IPS DF 6.9 (cell line): ENCODE measurements around the gene EIF2S2.
"Not testable (repeated sequence)": the region's sequence is repeated elsewhere in the genome, so short reads cannot be mapped to it uniquely, and the experiment has no call there.

Experiments
- DNase-seq: peaks from one replicate; pipeline ENCODE4 v3.0.0-alpha.2; 2013; ENCODE audit warnings: low read depth, low spot score
- H3K27ac ChIP-seq: one replicate; pipeline ENCODE4 v1.5.1; 2013; ENCODE audit warnings: low read length, control low read depth
- H3K27me3 ChIP-seq: 2 replicates; pipeline ENCODE4 v1.6.1; 2013; ENCODE audit warnings: mild to moderate bottlenecking, low read length; ENCODE audit not compliant: control insufficient read depth, insufficient read depth
- H3K36me3 ChIP-seq: 2 replicates; pipeline ENCODE4 v1.6.1; 2013; ENCODE audit warnings: low read length; ENCODE audit not compliant: control insufficient read depth, insufficient read depth
- H3K4me1 ChIP-seq: 2 replicates; pipeline ENCODE4 v1.6.1; 2013; ENCODE audit warnings: low read length; ENCODE audit not compliant: control insufficient read depth, insufficient read depth
- H3K4me3 ChIP-seq: 2 replicates; pipeline ENCODE4 v1.5.1; 2013; ENCODE audit warnings: mild to moderate bottlenecking, low read length
- H3K9me3 ChIP-seq: 2 replicates; pipeline ENCODE4 v1.6.1; 2013; ENCODE audit warnings: low read length, inconsistent platforms; ENCODE audit not compliant: control insufficient read depth, insufficient read depth
- WGBS: extraction: QIAGEN DNeasy Blood & Tissue Kit; methylation state at CpG from one replicate; pipeline ENCODE4 v1.1.7; 2013; ENCODE audit warnings: mixed read lengths, missing lambda C conversion rate; ENCODE audit not compliant: insufficient read length, insufficient coverage; 5-methylcytosine and 5-hydroxymethylcytosine counted together

The EIF2S2 gene

GRCh38 chr20:34135525-34136275, 23.7 kb upstream of the EIF2S2 start:
- H3K4me3 ChIP-seq: not testable (repeated sequence)
- no CpG with 5 or more reads among the region's 11 CpGs for WGBS

GRCh38 chr20:34133365-34133860, 21.4 kb upstream of the EIF2S2 start:
- not testable (repeated sequence) for H3K27ac ChIP-seq, H3K27me3 ChIP-seq, H3K9me3 ChIP-seq, H3K4me3 ChIP-seq, H3K4me1 ChIP-seq, H3K36me3 ChIP-seq, DNase-seq
- no CpG with 5 or more reads among the region's 4 CpGs for WGBS

More at GRCh38 chr20:34135525-34136275, 23.7 kb upstream of the EIF2S2 start:
- not testable (repeated sequence) for H3K4me1 ChIP-seq, H3K36me3 ChIP-seq, H3K27me3 ChIP-seq, DNase-seq, H3K9me3 ChIP-seq, H3K27ac ChIP-seq

GRCh38 chr20:34132943-34133342, 20.9 kb upstream of the EIF2S2 start:
- no CpG with 5 or more reads among the region's 21 CpGs for WGBS
- H3K27ac ChIP-seq, DNase-seq, H3K4me3 ChIP-seq, H3K27me3 ChIP-seq, H3K36me3 ChIP-seq, H3K4me1 ChIP-seq, H3K9me3 ChIP-seq: not testable (repeated sequence)

GRCh38 chr20:34132491-34132890, 20.4 kb upstream of the EIF2S2 start:
- not testable (repeated sequence) for H3K36me3 ChIP-seq, H3K27me3 ChIP-seq, H3K4me3 ChIP-seq, H3K9me3 ChIP-seq, H3K4me1 ChIP-seq, DNase-seq, H3K27ac ChIP-seq
- no CpG with 5 or more reads among the region's 26 CpGs for WGBS

- H3K27ac ChIP-seq: no peak overlapping the region
- no CpG with 5 or more reads among the region's 4 CpGs for WGBS
- H3K4me1 ChIP-seq: no peaks in the 10 kb centered on the region
- H3K36me3 ChIP-seq: no peaks in the 10 kb centered on the region
- no peak overlapping the region for H3K4me3 ChIP-seq
- H3K9me3 ChIP-seq: no peaks in the 10 kb centered on the region
- H3K27me3 ChIP-seq: no peaks in the 10 kb centered on the region
- no peak for DNase-seq
Observed at GRCh38 chr20:34131491-34131890, 19.4 kb upstream of the EIF2S2 start.

GRCh38 chr20:34129518-34130162, 17.6 kb upstream of the EIF2S2 start:
- no CpG with 5 or more reads among the region's 10 CpGs for WGBS
- Histone ChIP-seq H3K36me3 (no peaks in the 10 kb centered on the region), H3K27me3 (no peaks in the 10 kb centered on the region), H3K9me3 (no peaks in the 10 kb centered on the region), H3K4me3 (no peak overlapping the region), H3K4me1 (no peaks in the 10 kb centered on the region), H3K27ac (no peak overlapping the region)
- peak; percentile 58 for DNase-seq

GRCh38 chr20:34127792-34128191, 15.7 kb upstream of the EIF2S2 start:
- DNase-seq: no peak
- H3K27ac ChIP-seq: no peak overlapping the region
- WGBS: no CpG with 5 or more reads among the region's 10 CpGs
- H3K4me3 ChIP-seq: no peak overlapping the region
- no peaks in the 10 kb centered on the region; the same call in 1 of the 2 replicates for H3K4me1 ChIP-seq
- H3K36me3 ChIP-seq: no peaks in the 10 kb centered on the region
- no peaks in the 10 kb centered on the region for H3K27me3 ChIP-seq
- H3K9me3 ChIP-seq: no peaks in the 10 kb centered on the region

- Histone ChIP-seq H3K36me3 (no peaks in the 10 kb centered on the region), H3K4me3 (no peak overlapping the region), H3K9me3 (no peaks in the 10 kb centered on the region), H3K27ac (no peak overlapping the region), H3K4me1 (no peaks in the 10 kb centered on the region; the same call in 1 of the 2 replicates), H3K27me3 (no peaks in the 10 kb centered on the region)
- WGBS: no CpG with 5 or more reads among the region's 2 CpGs
- DNase-seq: no peak
Observed at GRCh38 chr20:34124469-34125249, 12.6 kb upstream of the EIF2S2 start.

- no peak overlapping the region for H3K27ac ChIP-seq
- H3K9me3 ChIP-seq: no peaks in the 10 kb centered on the region
- no peaks in the 10 kb centered on the region for H3K36me3 ChIP-seq
- H3K4me3 ChIP-seq: no peak overlapping the region
- no peaks in the 10 kb centered on the region for H3K27me3 ChIP-seq
- no peaks in the 10 kb centered on the region; the same call in 1 of the 2 replicates for H3K4me1 ChIP-seq
- no peak for DNase-seq
Observed at GRCh38 chr20:34123309-34123708, 11.3 kb upstream of the EIF2S2 start.

GRCh38 chr20:34122274-34122980, 10.4 kb upstream of the EIF2S2 start:
- H3K9me3 ChIP-seq: no peaks in the 10 kb centered on the region
- no peak for DNase-seq
- H3K4me1 ChIP-seq: no peaks in the 10 kb centered on the region; the same call in 1 of the 2 replicates
- WGBS: no CpG with 5 or more reads among the region's 43 CpGs
- H3K4me3 ChIP-seq: no peak overlapping the region; the same call in 1 of the 2 replicates
- no peak overlapping the region for H3K27ac ChIP-seq
- no peaks in the 10 kb centered on the region for H3K36me3 ChIP-seq
- no peaks in the 10 kb centered on the region for H3K27me3 ChIP-seq
